Panc1 (cell line): ENCODE measurements around the gene CENPS.

Experiments used
- CTCF ChIP-seq: fragments of 450-650 bp; IDR thresholded peaks from 2 replicates; pipeline ENCODE4 v1.5.1; 2017; ENCODE audit warnings: mild to moderate bottlenecking
- POLR2AphosphoS5 ChIP-seq: IDR thresholded peaks from 2 replicates; pipeline ENCODE4 v1.6.1; 2012; ENCODE audit warnings: mild to moderate bottlenecking, low read depth, low read length, moderate library complexity
- REST ChIP-seq, 2 experiments: IDR thresholded peaks; 2 replicates each; pipeline ENCODE4 v1.6.1; 2011 to 2012; ENCODE audit warnings: low read depth in 2 of 2, control low read depth in 1 of 2, low read length in 1 of 2, mild to moderate bottlenecking in 1 of 2, moderate library complexity in 1 of 2; ENCODE audit not compliant: insufficient read depth in 1 of 2
- SIN3A ChIP-seq: IDR thresholded peaks from 2 replicates; pipeline ENCODE4 v1.6.1; 2012; ENCODE audit warnings: low read depth, mild to moderate bottlenecking, low read length, moderate library complexity, borderline replicate concordance; ENCODE audit not compliant: insufficient read depth
- TCF7L2 ChIP-seq: IDR thresholded peaks from 2 replicates; pipeline ENCODE4 v1.6.1; 2011; ENCODE audit warnings: mild to moderate bottlenecking, low read depth, low read length, inconsistent platforms

GRCh38 chr1:10415211-10415930, 14.9 kb upstream of the CENPS start:
- TF ChIP-seq CTCF: no peak
- TF ChIP-seq POLR2AphosphoS5: no peak
- TF ChIP-seq REST (IDR thresholded peaks at IDR 0.05; ENCODE audit: insufficient read depth in 1 of 2, low read depth in 2 of 2, low read length in 1 of 2): no peak
- TF ChIP-seq SIN3A: no peak
- TF ChIP-seq TCF7L2: no peak
